IPS-20b (cell line): Measurements from ENCODE around the gene DQX1.
"Not testable (repeated sequence)": the region's sequence is repeated elsewhere in the genome, so short reads cannot be mapped to it uniquely, and the experiment has no call there.

Experiments used
- H3K27ac ChIP-seq: one replicate; pipeline ENCODE4 v1.5.1; 2013; ENCODE audit warnings: low read length
- H3K27me3 ChIP-seq: 2 replicates; pipeline ENCODE4 v1.6.1; 2013; ENCODE audit warnings: mild to moderate bottlenecking, low read length, inconsistent platforms; ENCODE audit not compliant: insufficient read depth
- H3K36me3 ChIP-seq: 2 replicates; pipeline ENCODE4 v1.6.1; 2013; ENCODE audit warnings: low read depth, mild to moderate bottlenecking, inconsistent platforms, low read length, moderate library complexity; ENCODE audit not compliant: insufficient read depth
- H3K4me1 ChIP-seq: 2 replicates; pipeline ENCODE4 v1.6.1; 2013; ENCODE audit warnings: mild to moderate bottlenecking, control low read depth, inconsistent platforms, low read length, moderate library complexity; ENCODE audit not compliant: insufficient read depth
- H3K4me3 ChIP-seq: 2 replicates; pipeline ENCODE4 v1.5.1; 2013; ENCODE audit warnings: mild to moderate bottlenecking, low read length, inconsistent platforms
- H3K9ac ChIP-seq: 2 replicates; pipeline ENCODE4 v1.6.1; 2013; ENCODE audit warnings: low read depth, mild to moderate bottlenecking, inconsistent platforms, low read length, moderate library complexity
- H3K9me3 ChIP-seq: 2 replicates; pipeline ENCODE4 v1.6.1; 2013; ENCODE audit warnings: mild to moderate bottlenecking, low read depth, low read length, inconsistent platforms; ENCODE audit not compliant: insufficient read depth

Gene DQX1

GRCh38 chr2:74495440-74495839, 30.6 kb downstream of the DQX1 start:
- H3K27ac ChIP-seq: no peak overlapping the region

GRCh38 chr2:74493546-74493945, 32.5 kb downstream of the DQX1 start:
- H3K36me3 ChIP-seq: peaks cover 42% of the 10 kb centered on the region
- H3K27ac ChIP-seq: no peak overlapping the region
- H3K4me3 ChIP-seq: no peak overlapping the region
- peaks cover 49% of the 10 kb centered on the region for H3K27me3 ChIP-seq
- no peaks in the 10 kb centered on the region; the same call in 1 of the 2 replicates for H3K4me1 ChIP-seq
- no peaks in the 10 kb centered on the region; the same call in 1 of the 2 replicates for H3K9me3 ChIP-seq
- H3K9ac ChIP-seq: no peak overlapping the region

More at GRCh38 chr2:74495440-74495839, 30.6 kb downstream of the DQX1 start:
- Histone ChIP-seq H3K9ac (no peak overlapping the region), H3K4me1 (no peaks in the 10 kb centered on the region; the same call in 1 of the 2 replicates), H3K36me3 (peaks cover 41% of the 10 kb centered on the region), H3K9me3 (peaks cover 2% of the 10 kb centered on the region; the same call in 1 of the 2 replicates), H3K27me3 (peaks cover 68% of the 10 kb centered on the region), H3K4me3 (no peak overlapping the region)

GRCh38 chr2:74491648-74492544, 34.1 kb downstream of the DQX1 start:
- Histone ChIP-seq H3K27ac (no peak overlapping the region), H3K9me3 (no peaks in the 10 kb centered on the region; the same call in 1 of the 2 replicates), H3K4me3 (no peak overlapping the region), H3K36me3 (peaks cover 42% of the 10 kb centered on the region), H3K27me3 (peaks cover 32% of the 10 kb centered on the region), H3K9ac (no peak overlapping the region), H3K4me1 (no peaks in the 10 kb centered on the region)

- H3K27me3 ChIP-seq: peaks cover 12% of the 10 kb centered on the region; the same call in 1 of the 2 replicates
- no peak overlapping the region for H3K27ac ChIP-seq
- H3K4me3 ChIP-seq: no peak overlapping the region
- no peaks in the 10 kb centered on the region for H3K9me3 ChIP-seq
- peaks cover 53% of the 10 kb centered on the region for H3K36me3 ChIP-seq
- no peaks in the 10 kb centered on the region for H3K4me1 ChIP-seq
- H3K9ac ChIP-seq: no peak overlapping the region
These were observed 36.1 kb downstream of the DQX1 start for GRCh38 chr2:74489906-74490305.

GRCh38 chr2:74488643-74489481, 37.2 kb downstream of the DQX1 start:
- peaks cover 47% of the 10 kb centered on the region for H3K36me3 ChIP-seq

GRCh38 chr2:74486141-74486540, 39.9 kb downstream of the DQX1 start:
- Histone ChIP-seq H3K4me1 (no peaks in the 10 kb centered on the region; the same call in 1 of the 2 replicates), H3K36me3 (peaks cover 21% of the 10 kb centered on the region), H3K9me3 (no peaks in the 10 kb centered on the region)

More at GRCh38 chr2:74488643-74489481, 37.2 kb downstream of the DQX1 start:
- Histone ChIP-seq H3K9ac (no peak overlapping the region), H3K27ac (no peak overlapping the region), H3K4me3 (no peak overlapping the region), H3K4me1 (no peaks in the 10 kb centered on the region), H3K9me3 (no peaks in the 10 kb centered on the region), H3K27me3 (0 out of 2 replicates have a peak, but pooled peaks cover 3% of the 10 kb centered on the region)

GRCh38 chr2:74483675-74484164, 42.3 kb downstream of the DQX1 start:
- H3K27me3 ChIP-seq, H3K9me3 ChIP-seq, H3K4me1 ChIP-seq, H3K27ac ChIP-seq: not testable (repeated sequence)
- Histone ChIP-seq H3K4me3 (peak overlapping the region; percentile 97), H3K36me3 (peaks cover 26% of the 10 kb centered on the region), H3K9ac (peak overlapping the region; percentile 96; the same call in 1 of the 2 replicates)

More at GRCh38 chr2:74486141-74486540, 39.9 kb downstream of the DQX1 start:
- Histone ChIP-seq H3K27me3 (no peaks in the 10 kb centered on the region), H3K27ac (no peak overlapping the region), H3K4me3 (no peak overlapping the region), H3K9ac (no peak overlapping the region)

- H3K36me3 ChIP-seq: peaks cover 26% of the 10 kb centered on the region
- H3K4me1 ChIP-seq: no peaks in the 10 kb centered on the region; the same call in 1 of the 2 replicates
- no peaks in the 10 kb centered on the region for H3K27me3 ChIP-seq
- no peaks in the 10 kb centered on the region for H3K9me3 ChIP-seq
- peak within 1 kb of the TSS; percentile 96 for H3K9ac ChIP-seq
- H3K27ac ChIP-seq: peak within 1 kb of the TSS; percentile 98
- peak within 1 kb of the TSS; percentile 97 for H3K4me3 ChIP-seq
These were observed 43.0 kb downstream of the DQX1 start, which contains the start of the genes CCDC142 and TTC31 for GRCh38 chr2:74482801-74483674. CCDC142 (minus strand) TSS chr2:74482998; CDS start chr2:74482837, 161 bp downstream. TTC31 (plus strand) TSS chr2:74483081; CDS start chr2:74483096, 15 bp downstream.

- Histone ChIP-seq H3K27me3 (no peaks in the 10 kb centered on the region), H3K36me3 (peaks cover 30% of the 10 kb centered on the region), H3K27ac (peak overlapping the region; percentile 98), H3K9me3 (no peaks in the 10 kb centered on the region), H3K4me3 (peak overlapping the region; percentile 97), H3K4me1 (no peaks in the 10 kb centered on the region; the same call in 1 of the 2 replicates), H3K9ac (peak overlapping the region; percentile 96; the same call in 1 of the 2 replicates)
These were observed 43.9 kb downstream of the DQX1 start for GRCh38 chr2:74481961-74482800.

- H3K36me3 ChIP-seq: peaks cover 27% of the 10 kb centered on the region
- H3K4me1 ChIP-seq: no peaks in the 10 kb centered on the region; the same call in 1 of the 2 replicates
- H3K27me3 ChIP-seq: no peaks in the 10 kb centered on the region
- no peak overlapping the region for H3K27ac ChIP-seq
- peak overlapping the region; percentile 97 for H3K4me3 ChIP-seq
- peak overlapping the region; percentile 96; the same call in 1 of the 2 replicates for H3K9ac ChIP-seq
- H3K9me3 ChIP-seq: no peaks in the 10 kb centered on the region
These were observed 44.6 kb downstream of the DQX1 start for GRCh38 chr2:74481431-74481830.
